Midbrain (tissue), 1 donor: ENCODE results near the gene DNAJC17.

Experiments used
- DNase-seq: peaks from one replicate; lab custom pipeline; 2025; lab: John Stamatoyannopoulos, UW

Gene DNAJC17

DNA sequence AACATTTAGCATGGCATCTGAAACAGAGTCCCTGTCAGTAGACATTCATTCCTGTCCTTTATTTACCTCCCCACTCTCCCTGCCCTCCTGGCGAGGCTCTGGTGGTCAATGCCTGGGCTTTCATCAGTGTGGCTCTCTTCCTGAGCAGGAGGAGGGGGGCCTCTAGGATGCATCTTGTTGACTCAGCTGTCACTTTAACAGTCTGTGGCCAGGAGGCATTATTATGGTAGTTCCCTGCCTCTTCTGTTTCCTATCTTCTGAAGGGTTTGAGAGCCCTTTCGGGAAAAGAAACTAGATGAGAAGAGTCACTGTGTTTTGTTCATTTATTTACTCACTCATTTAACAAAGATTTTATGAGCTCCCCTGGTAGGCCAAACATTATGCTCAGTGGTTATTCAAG lies 23.6 kb upstream of the DNAJC17 start:
- no peak for DNase-seq

DNA sequence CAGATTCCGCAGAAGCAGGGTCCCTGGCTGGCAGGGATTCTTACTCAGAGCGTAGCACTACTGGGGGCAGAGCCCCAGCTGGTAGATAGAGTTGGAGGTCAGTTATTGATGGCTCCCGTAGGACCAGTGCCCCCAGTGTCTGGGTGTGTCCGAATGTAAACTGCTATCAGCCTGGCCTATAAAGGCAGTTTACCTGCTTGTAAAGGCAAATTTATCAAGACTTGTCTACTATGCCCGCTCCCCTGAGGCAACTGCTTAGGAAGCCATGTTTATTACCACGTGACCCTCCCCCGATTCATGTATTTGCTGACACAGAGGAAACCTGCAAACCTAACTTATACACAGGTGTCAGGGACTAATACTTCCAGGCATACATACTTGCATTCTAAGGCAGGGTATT lies 21.8 kb upstream of the DNAJC17 start:
- DNase-seq = no peak

DNA sequence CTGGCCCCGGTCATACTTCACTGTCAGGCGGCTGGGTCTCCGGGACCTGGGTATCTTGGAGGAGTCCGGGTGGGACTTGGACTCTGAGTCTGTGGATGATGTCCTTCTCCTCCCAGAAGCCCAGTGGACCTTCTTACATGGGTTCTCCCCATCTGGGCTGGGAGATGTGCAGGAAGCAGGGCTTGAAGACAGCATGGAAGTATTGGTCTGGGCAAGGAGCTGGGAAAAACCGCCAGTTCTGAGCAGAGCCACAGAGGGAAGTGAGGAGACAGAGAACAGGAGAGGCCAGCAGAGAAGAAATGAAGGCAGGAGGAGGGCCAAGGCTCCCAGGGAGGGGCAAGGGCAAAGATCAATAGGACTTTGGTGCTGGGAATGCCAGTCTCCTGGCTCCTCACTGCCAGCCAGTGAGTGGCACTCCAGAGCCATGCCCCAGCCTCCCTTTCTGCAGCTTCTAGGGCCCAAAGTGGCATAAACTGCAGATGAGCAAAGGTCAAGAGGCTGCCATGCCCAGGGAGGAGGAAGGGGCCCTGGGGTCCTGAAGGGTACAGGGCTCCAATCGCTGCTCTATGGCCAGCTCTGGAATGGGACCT lies 21.3 kb upstream of the DNAJC17 start, which contains the start of gene PPP1R14D:
PPP1R14D (minus strand) TSS at position 262 of the 590 bp plus-strand sequence; CDS start at position 195, 67 bp downstream.
- no peak for DNase-seq

GRCh38 chr15:40826423-40827075 lies 19.3 kb upstream of the DNAJC17 start:
- DNase-seq = no peak

- no peak for DNase-seq
Measured at GRCh38 chr15:40825661-40826422, 18.6 kb upstream of the DNAJC17 start.

GRCh38 chr15:40823572-40824343 lies 16.5 kb upstream of the DNAJC17 start:
- DNase-seq = no peak

DNA sequence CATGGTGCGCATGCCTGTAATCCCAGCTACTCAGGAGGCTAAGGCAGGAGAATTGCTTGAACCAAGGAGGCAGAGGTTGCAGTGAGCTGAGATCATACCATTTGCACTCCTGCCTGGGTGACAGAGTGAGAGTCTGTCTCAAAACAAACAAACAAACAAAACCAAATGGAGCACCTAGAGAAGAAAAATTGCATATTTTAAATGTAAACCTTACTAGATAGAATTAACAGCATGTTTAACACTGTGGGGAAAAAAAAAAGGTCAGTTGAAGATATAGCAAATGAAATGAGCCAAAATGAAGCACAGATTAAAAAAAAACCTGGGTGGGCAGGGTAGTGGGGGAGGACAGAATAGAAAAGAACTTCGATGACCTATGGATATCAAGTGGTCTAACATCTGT lies 13.9 kb upstream of the DNAJC17 start:
- DNase-seq = no peak

DNA sequence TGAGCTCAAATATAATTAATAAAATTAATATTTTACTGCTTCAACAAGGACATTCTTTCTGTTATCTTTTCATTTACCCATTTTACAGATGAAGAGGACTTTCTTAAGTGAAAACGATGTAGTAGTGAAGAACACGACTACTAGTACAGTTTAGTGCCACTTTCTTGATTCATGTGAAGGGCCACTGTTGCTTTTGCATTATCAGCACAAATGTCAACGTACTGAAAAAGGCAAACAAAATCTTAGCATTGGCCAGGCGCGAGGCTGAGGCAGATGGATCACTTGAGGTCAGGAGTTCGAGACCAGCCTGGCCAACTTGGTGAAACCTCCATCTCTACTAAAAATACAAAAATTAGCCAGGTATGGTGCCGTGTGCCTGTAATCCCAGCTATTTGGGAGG lies 11.8 kb upstream of the DNAJC17 start:
- DNase-seq = no peak

DNA sequence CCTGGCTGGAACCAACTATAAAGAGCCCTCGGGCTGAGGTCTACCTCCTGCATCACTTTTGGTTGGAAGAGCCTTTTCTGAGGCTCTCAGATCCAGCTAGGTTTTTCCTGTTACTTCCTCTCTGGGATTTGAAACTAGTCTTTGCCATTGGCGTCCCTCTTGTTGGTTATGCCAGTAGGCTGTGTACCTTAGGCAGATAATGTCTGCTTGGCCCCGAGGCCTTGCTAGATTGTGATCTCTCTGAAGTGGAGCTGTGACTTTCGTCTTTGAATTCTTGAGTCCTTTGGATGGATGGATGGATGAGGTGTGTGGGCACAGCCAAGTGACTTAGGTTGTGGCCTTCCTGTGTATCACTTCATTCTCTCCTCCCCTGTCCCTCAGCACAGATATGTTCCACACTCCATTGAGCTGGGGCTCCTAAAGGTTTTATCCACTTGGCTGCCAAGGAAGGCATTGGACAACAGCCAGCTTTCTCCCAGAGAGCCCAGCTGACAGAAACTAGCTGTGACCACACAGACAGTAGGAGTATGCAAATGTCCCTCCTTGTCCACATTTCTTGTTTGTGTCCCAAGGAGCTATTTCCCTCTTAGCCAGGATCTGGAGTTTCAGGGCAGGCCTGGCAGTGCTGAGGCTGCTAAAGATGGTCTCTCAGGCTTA lies 7.9 kb upstream of the DNAJC17 start:
- peak; percentile 14 for DNase-seq

DNA sequence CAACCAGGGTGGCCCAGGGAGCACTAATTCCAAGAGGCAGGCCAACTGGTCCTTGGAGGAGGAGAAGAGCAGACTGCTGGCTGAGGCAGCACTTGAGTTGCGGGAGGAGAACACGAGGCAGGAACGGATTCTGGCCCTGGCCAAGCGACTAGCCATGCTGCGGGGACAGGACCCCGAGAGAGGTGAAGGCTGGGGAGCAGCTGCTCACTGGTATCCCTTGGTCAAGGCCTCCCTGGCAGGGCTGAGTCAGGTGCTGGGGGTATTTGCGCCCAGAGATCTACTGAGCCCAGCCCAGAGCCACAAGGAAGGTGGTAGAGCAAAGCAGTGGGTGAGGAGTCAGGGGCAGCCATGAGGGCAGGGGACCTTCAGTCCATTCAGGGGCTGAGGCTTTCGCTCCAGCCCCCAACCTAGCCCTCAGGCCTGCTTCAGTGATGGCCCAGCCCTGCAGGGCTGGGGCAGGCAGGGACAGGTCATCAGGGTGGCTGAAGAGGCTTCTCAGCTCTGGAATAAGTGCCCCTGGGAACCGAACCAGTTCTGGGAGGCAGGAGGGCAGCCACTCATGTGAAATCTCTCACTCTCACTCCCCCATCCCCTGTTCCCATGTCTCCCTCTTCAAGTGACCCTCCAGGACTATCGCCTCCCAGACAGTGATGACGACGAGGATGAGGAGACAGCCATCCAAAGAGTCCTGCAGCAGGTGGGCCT lies 5.6 kb upstream of the DNAJC17 start:
- no peak for DNase-seq

DNA sequence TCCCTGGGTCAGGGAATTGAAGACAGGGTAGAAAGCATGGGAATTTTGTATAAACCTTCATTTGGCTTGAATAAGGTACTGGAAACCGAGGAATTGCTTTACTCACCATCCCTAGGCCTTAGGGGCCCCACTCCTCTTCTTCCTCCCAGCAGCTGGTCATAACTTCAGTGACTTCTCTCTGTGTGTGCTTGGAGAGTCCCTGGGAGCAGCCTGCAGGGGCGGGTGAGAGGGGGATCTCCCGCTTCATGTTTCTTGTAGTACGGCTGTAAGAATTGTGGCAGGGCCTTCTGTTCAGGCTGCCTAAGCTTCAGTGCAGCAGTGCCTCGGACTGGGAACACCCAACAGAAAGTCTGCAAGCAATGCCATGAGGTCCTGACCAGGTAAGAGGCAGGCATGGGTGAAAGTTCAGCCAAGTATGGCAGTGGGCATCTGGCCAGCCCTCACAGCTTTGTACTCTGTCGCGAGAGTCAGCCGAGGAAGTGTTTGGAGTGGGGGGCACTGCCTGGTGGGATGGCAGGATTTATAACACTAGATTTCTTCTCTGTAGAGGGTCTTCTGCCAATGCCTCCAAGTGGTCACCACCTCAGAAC lies 1.7 kb upstream of the DNAJC17 start:
- no peak for DNase-seq

GRCh38 chr15:40807888-40808461 lies 702 bp upstream of the DNAJC17 start:
- DNase-seq = no peak

- no peak for DNase-seq
Measured at GRCh38 chr15:40806672-40807027, 623 bp downstream of the DNAJC17 start.

GRCh38 chr15:40803688-40804087 lies 3.6 kb downstream of the DNAJC17 start:
- DNase-seq = no peak

DNA sequence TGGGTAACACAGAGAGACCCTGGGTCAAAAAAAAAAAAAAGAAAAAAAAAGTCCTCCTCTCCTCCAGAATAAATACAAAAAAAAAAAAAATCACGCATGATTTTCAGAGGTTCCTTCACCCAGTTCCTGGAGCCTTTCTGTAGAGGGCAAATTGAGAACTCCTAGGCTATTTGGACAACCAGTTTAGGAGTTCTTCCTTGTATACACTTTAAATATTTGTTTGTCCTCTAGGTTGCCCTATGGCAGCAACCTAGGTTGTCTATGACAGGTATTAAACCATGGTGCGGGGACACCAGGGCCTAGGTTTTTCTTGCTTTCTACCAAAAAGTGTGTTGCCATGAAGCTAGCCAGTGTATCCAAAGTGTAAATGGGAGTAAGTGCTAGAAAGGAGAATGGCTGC lies 4.2 kb downstream of the DNAJC17 start:
- no peak for DNase-seq

DNA sequence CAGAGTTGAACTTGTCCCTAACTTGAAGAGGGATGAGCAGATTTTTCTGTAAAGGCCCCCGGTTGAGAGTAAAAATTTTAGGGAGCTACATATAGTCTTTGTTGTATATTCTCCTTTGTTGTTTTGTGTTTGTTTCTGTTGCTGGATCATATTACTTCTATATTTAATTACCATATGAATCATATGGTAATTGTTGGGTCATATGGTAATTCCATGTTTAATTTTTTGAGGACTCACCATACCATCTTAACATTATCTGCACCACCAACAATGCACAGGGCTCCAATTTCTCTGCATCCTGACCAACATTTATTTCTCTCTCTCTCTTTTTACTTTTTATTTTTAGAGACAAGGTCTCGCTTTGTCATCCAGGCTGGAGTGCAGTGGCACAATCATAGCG lies 7.8 kb downstream of the DNAJC17 start:
- no peak for DNase-seq

- DNase-seq = no peak
Measured at GRCh38 chr15:40796512-40796911, 10.8 kb downstream of the DNAJC17 start.

GRCh38 chr15:40796041-40796440 lies 11.2 kb downstream of the DNAJC17 start:
- no peak for DNase-seq

GRCh38 chr15:40793216-40793989 lies 13.9 kb downstream of the DNAJC17 start:
- DNase-seq = no peak

DNA sequence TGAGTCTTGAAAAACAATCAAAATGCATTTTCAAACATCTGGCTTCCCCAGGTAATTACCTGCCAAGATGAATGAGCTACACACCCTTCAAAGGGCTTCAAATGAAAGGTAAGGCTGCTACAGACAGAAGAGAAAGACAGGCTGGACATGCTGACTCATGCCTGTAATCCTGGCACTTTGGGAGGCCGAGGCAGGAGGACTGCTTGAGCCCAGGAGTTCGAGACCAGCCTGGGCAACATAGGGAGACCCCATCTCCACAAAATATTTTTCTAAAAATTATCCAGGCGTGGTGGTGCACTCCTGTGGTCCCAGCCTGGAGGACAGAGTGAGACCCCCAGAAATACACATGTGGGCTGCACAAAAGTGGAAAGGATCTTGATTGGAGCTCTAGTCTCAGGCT lies 14.9 kb downstream of the DNAJC17 start:
- DNase-seq = no peak
